K562 (cell line): ENCODE measurements around the gene CCDC159. TPM values are rescaled to one million over a fixed set of nuclear protein-coding genes. Genes with fewer than 3 reads are reported as not detected.

Experiments used
- ADNP ChIP-seq: fragments of 200-800 bp; sonication (Bioruptor generic); IDR thresholded peaks from 2 replicates; pipeline ENCODE4 v1.6.1; 2016; ENCODE audit warnings: missing genetic modification characterization, missing compliant biosample characterization
- ATF1 ChIP-seq, 2 experiments: fragments of 450-650 bp in 1 of 2; IDR thresholded peaks; 2 replicates each; pipeline ENCODE4 v1.6.1; 2016; ENCODE audit warnings: missing compliant biosample characterization in 1 of 2, missing genetic modification characterization in 1 of 2
- ATF7 ChIP-seq: fragments of 450-650 bp; IDR thresholded peaks from 2 replicates; pipeline ENCODE4 v1.7.1; 2014; ENCODE audit warnings: mild to moderate bottlenecking, moderate library complexity
- CC2D1A ChIP-seq: fragments of 450-650 bp; IDR thresholded peaks from 2 replicates; pipeline ENCODE4 v1.6.1; 2017; ENCODE audit warnings: mild to moderate bottlenecking
- CHD2 ChIP-seq: IDR thresholded peaks from 2 replicates; pipeline ENCODE4 v1.6.1; 2011; ENCODE audit warnings: low read depth, low read length
- CXXC5 ChIP-seq: fragments of 250-450 bp; sonication (Bioruptor Pico); IDR thresholded peaks from 2 replicates; pipeline ENCODE4 v1.8.0; 2022; ENCODE audit warnings: inconsistent platforms, mild to moderate bottlenecking, moderate library complexity
- DACH1 ChIP-seq: fragments of 450-650 bp; IDR thresholded peaks from 2 replicates; pipeline ENCODE4 v1.6.1; 2018; ENCODE audit not compliant: partially characterized antibody
- DPF2 ChIP-seq: fragments of 450-650 bp; IDR thresholded peaks from 2 replicates; pipeline ENCODE4 v1.6.1; 2016
- EGR1 ChIP-seq: fragments of 450-650 bp; conservative IDR thresholded peaks from 2 replicates; pipeline ENCODE4 v1.6.1; 2017; ENCODE audit warnings: mild to moderate bottlenecking
- ELF2 ChIP-seq: fragments of 250-450 bp; sonication (Bioruptor Pico); IDR thresholded peaks from 2 replicates; pipeline ENCODE4 v1.5.0; 2021; ENCODE audit warnings: mild to moderate bottlenecking
- KAT2B ChIP-seq: IDR thresholded peaks from one replicate; pipeline ENCODE4 v1.6.1; 2012; ENCODE audit warnings: low read depth, mild to moderate bottlenecking, control low read depth, inconsistent platforms, low read length, moderate library complexity
- KDM5B ChIP-seq: fragments of 200-600 bp; sonication (generic); IDR thresholded peaks from 2 replicates; pipeline ENCODE4 v1.6.1; 2012; ENCODE audit warnings: low read depth, mild to moderate bottlenecking, moderate library complexity, low read length, control low read depth, inconsistent platforms; ENCODE audit not compliant: insufficient replicate concordance
- KLF16 ChIP-seq: IDR thresholded peaks from 2 replicates; pipeline ENCODE4 v1.6.1; 2016; ENCODE audit warnings: antibody characterized with exemption
- L3MBTL2 ChIP-seq: fragments of 450-650 bp; IDR thresholded peaks from 2 replicates; pipeline ENCODE4 v1.6.1; 2016; ENCODE audit warnings: mild to moderate bottlenecking, moderate library complexity
- MYBL2 ChIP-seq, 2 experiments: fragments of 450-650 bp in 1 of 2; sonication (generic) in 1 of 2; formaldehyde crosslinking in 1 of 2; IDR thresholded peaks; 2 replicates each; pipeline versions ENCODE4 v1.6.1 to v1.8.1; 2017 to 2022; ENCODE audit warnings: borderline replicate concordance in 1 of 2, inconsistent platforms in 1 of 2, low read depth in 1 of 2, mild to moderate bottlenecking in 1 of 2, missing genetic modification reagents in 1 of 2, moderate library complexity in 1 of 2
- MYC ChIP-seq, 2 experiments: fragments of 250-450 bp in 1 of 2; sonication (Bioruptor Pico) in 1 of 2; IDR thresholded peaks; 2 replicates each; pipeline versions ENCODE4 v1.5.1 to v1.6.1; 2012 to 2021; ENCODE audit warnings: low read depth in 2 of 2, borderline replicate concordance in 1 of 2, improper control_type of control experiment in 1 of 2, low read length in 1 of 2, mild to moderate bottlenecking in 1 of 2, moderate library complexity in 1 of 2
- PHF21A ChIP-seq: fragments of 450-650 bp; IDR thresholded peaks from 2 replicates; pipeline ENCODE4 v1.6.1; 2017; ENCODE audit warnings: low read depth, borderline replicate concordance
- PHTF2 ChIP-seq: fragments of 250-450 bp; sonication (Bioruptor Pico); IDR thresholded peaks from 2 replicates; pipeline ENCODE4 v1.5.0; 2021; ENCODE audit warnings: mild to moderate bottlenecking
- POLR3G ChIP-seq: IDR thresholded peaks from 2 replicates; pipeline ENCODE4 v1.6.1; 2011; ENCODE audit not compliant: insufficient read length, insufficient replicate concordance; ENCODE audit errors: extremely low read depth
- PRPF4 ChIP-seq: fragments of 200-400 bp; formaldehyde crosslinking; IDR thresholded peaks from one replicate; pipeline ENCODE4 v1.6.1; 2017; ENCODE audit warnings: low read length, low read depth, mild to moderate bottlenecking; ENCODE audit not compliant: insufficient read depth, poor library complexity, severe bottlenecking
- RBBP5 ChIP-seq: fragments of 200-600 bp; sonication (generic); IDR thresholded peaks from 2 replicates; pipeline ENCODE4 v1.6.1; 2012; ENCODE audit warnings: borderline replicate concordance, mild to moderate bottlenecking, low read length, control low read depth, inconsistent platforms; ENCODE audit not compliant: insufficient read depth, poor library complexity, severe bottlenecking
- SAFB ChIP-seq: fragments of 200-400 bp; formaldehyde crosslinking; IDR thresholded peaks from 2 replicates; pipeline ENCODE4 v1.6.1; 2017; ENCODE audit warnings: low read depth, low read length, borderline replicate concordance
- SMARCA4 ChIP-seq: fragments of 450-650 bp; IDR thresholded peaks from 2 replicates; pipeline ENCODE4 v1.6.1; 2016
- SPI1 ChIP-seq: IDR thresholded peaks from 2 replicates; pipeline ENCODE4 v1.6.1; 2011; ENCODE audit warnings: low read depth, low read length, control low read depth, borderline replicate concordance
- THRAP3 ChIP-seq: fragments of 450-650 bp; IDR thresholded peaks from 2 replicates; pipeline ENCODE4 v1.6.1; 2016; ENCODE audit warnings: mild to moderate bottlenecking, inconsistent platforms, borderline replicate concordance
- USF1 ChIP-seq: sonication (generic); formaldehyde crosslinking; IDR thresholded peaks from 2 replicates; pipeline ENCODE4 v1.9.0; 2022; ENCODE audit warnings: mild to moderate bottlenecking, missing genetic modification reagents
- polyA plus RNA-seq, 8 experiments: library from polyadenylated mRNA; depleted of rRNA in 4 of 8; stranded (reverse) in 5 of 8; unstranded in 3 of 8; fragments of >200 nt; fragmentation: Nextera tagmentation in 2 of 8; fragmentation: Illumina TruSeq in 1 of 8; extraction: Ambion mirVana in 2 of 8; extraction: Trizol in 1 of 8; gene quantifications; 2 replicates each; pipeline versions ENCODE4 v1.2.1 to v1.2.3, GENCODE V29; 2011 to 2014; ENCODE audit warnings: inconsistent platforms in 1 of 8, missing spikeins in 1 of 8
- total RNA-seq, 7 experiments: library from RNA; depleted of rRNA in 6 of 7; stranded (reverse); fragments of >200 nt in 6 of 7; fragmentation: Illumina TruSeq in 2 of 7; extraction: Trizol in 2 of 7; gene quantifications; 2 replicates each; pipeline versions ENCODE4 v1.2.1 to v1.2.3, GENCODE V29; 2011 to 2021; ENCODE audit warnings: low replicate concordance in 1 of 7
- TF ChIP-seq, protein P1 (sequence below), 2 experiments: fragments of 450-650 bp in 1 of 2; sonication (generic) in 1 of 2; formaldehyde crosslinking in 1 of 2; IDR thresholded peaks in 1 of 2; conservative IDR thresholded peaks in 1 of 2; 2 replicates each; pipeline versions ENCODE4 v1.6.1 to v1.8.1; 2016 to 2023; ENCODE audit warnings: mild to moderate bottlenecking in 2 of 2, moderate library complexity in 2 of 2, inconsistent platforms in 1 of 2, missing genetic modification reagents in 1 of 2

Gene CCDC159
- total and polyA plus RNA-seq, 9 of the 15 experiments (the other 6 are each of a cell fraction or from before 2014, with no cell fraction given) = 0.68 to 10.1 (median 4.7) TPM

GRCh38 chr19:11346104-11346940 is at the start of gene CCDC159, which contains the start of gene TMEM205 (continued):
- peak; percentile 86; the same call in 1 of the 2 replicates for TF ChIP-seq ATF7
- 0 out of 2 replicates have a peak, but pooled peaks have one; percentile 12 for TF ChIP-seq MYC (IDR thresholded peaks at IDR 0.05; ENCODE audit: low read depth, low read length)
- TF ChIP-seq MYC (CRISPR knock-in tag; IDR thresholded peaks at IDR 0.05; ENCODE audit: borderline replicate concordance, low read depth) = no peak; the same call in 1 of the 2 replicates
- TF ChIP-seq EGR1 = peak; percentile 37; the same call in 1 of the 2 replicates
- TF ChIP-seq, protein P1, sequence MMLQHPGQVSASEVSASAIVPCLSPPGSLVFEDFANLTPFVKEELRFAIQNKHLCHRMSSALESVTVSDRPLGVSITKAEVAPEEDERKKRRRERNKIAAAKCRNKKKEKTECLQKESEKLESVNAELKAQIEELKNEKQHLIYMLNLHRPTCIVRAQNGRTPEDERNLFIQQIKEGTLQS (IDR thresholded peaks at IDR 0.05) = peak; percentile 80
- TF ChIP-seq, protein P1 (CRISPR knock-in tag; conservative IDR thresholded peaks at IDR 0.05) = no peak
- TF ChIP-seq PRPF4 = no peak
- TF ChIP-seq CHD2 = peak; percentile 76
- TF ChIP-seq ELF2 (CRISPR knock-in tag) = peak; percentile 66
- TF ChIP-seq L3MBTL2 = peak; percentile 96
- TF ChIP-seq KDM5B = peak; percentile 25
- no peak for TF ChIP-seq PHTF2 (CRISPR knock-in tag)
- TF ChIP-seq USF1 (CRISPR knock-in tag) = no peak
- no peak for TF ChIP-seq KAT2B
- TF ChIP-seq CXXC5 = peak; percentile 81
- no peak for TF ChIP-seq ADNP
- TF ChIP-seq PHF21A = peak; percentile 16; the same call in 1 of the 2 replicates
- 0 out of 2 replicates have a peak, but pooled peaks have one; percentile 12 for TF ChIP-seq CC2D1A
- TF ChIP-seq ATF1 (CRISPR knock-in tag; IDR thresholded peaks at IDR 0.05) = no peak
- peak; percentile 88 for TF ChIP-seq ATF1 (tag; IDR thresholded peaks at IDR 0.05)
- TF ChIP-seq MYBL2 (IDR thresholded peaks at IDR 0.05; ENCODE audit: low read depth) = no peak
- no peak for TF ChIP-seq MYBL2 (CRISPR knock-in tag; IDR thresholded peaks at IDR 0.05; ENCODE audit: borderline replicate concordance)
- peak; percentile 61; the same call in 1 of the 2 replicates for TF ChIP-seq KLF16
- TF ChIP-seq SPI1 = peak; percentile 44; the same call in 1 of the 2 replicates
- peak; percentile 76 for TF ChIP-seq RBBP5
- 0 out of 2 replicates have a peak, but pooled peaks have one; percentile 9 for TF ChIP-seq DPF2
- 0 out of 2 replicates have a peak, but pooled peaks have one; percentile 5 for TF ChIP-seq SMARCA4
- peak; percentile 80 for TF ChIP-seq DACH1
- TF ChIP-seq THRAP3 = no peak
- TF ChIP-seq SAFB = no peak
- no peak for TF ChIP-seq POLR3G
